Activated CD8-positive, alpha-beta T cell treated with anti-CD3 and anti-CD28 coated beads, Interleukin-2, amount 10 ng/mL, durations not matched to agents 7 days and 5 days (primary cell): ENCODE data around the gene HABP4. TPM values are rescaled to one million over a fixed set of nuclear protein-coding genes. Genes with fewer than 3 reads are reported as not detected.

Experiments
- ATAC-seq: fragments of 150-1000 bp; cut with Tn5 transposase; one replicate; pipeline ENCODE4 v1.10.0; 2021; ENCODE audit warnings: moderate library complexity
- CTCF ChIA-PET: fragments of 350-600 bp; sonication (Branson Sonifier 250); formaldehyde crosslinking; loops from one replicate; lab custom pipeline; 2021; ENCODE audit warnings: antibody characterized with exemption; lab: Charles Lee
- POLR2A ChIA-PET: fragments of 350-600 bp; sonication (Branson Sonifier 250); formaldehyde crosslinking; loops from one replicate; lab custom pipeline; 2021; ENCODE audit warnings: antibody characterized with exemption; lab: Charles Lee
- DNase-seq: peaks from one replicate; pipeline ENCODE4 v3.0.0-alpha.2; 2020
- H3K27ac Mint-ChIP-seq: one replicate; pipeline ENCODE4 v1.8.0; 2021; ENCODE audit warnings: mild to moderate bottlenecking, mixed read lengths
- H3K27me3 Mint-ChIP-seq: one replicate; pipeline ENCODE4 v1.8.0; 2021; ENCODE audit warnings: low read depth, mixed read lengths
- H3K36me3 Mint-ChIP-seq: one replicate; pipeline ENCODE4 v1.8.0; 2021; ENCODE audit warnings: low read depth, mixed read lengths
- H3K4me1 Mint-ChIP-seq: one replicate; pipeline ENCODE4 v1.8.0; 2021; ENCODE audit warnings: low read depth, mixed read lengths
- H3K4me3 Mint-ChIP-seq: one replicate; pipeline ENCODE4 v1.8.0; 2021; ENCODE audit warnings: mild to moderate bottlenecking, mixed read lengths
- H3K9me3 Mint-ChIP-seq: one replicate; pipeline ENCODE4 v1.8.0; 2022; ENCODE audit warnings: mixed read lengths; ENCODE audit not compliant: insufficient read depth
- total RNA-seq, 2 experiments: library from RNA; stranded (reverse); gene quantifications; one replicate each; pipeline ENCODE4 v1.2.3, GENCODE V29; 2021

Gene HABP4
- total RNA-seq, 2 experiments from 2014 or later, result 4.1 to 5.0 TPM

- POLR2A ChIA-PET, result no interaction called here
- no peak for DNase-seq
- H3K9me3 Mint-ChIP-seq, result no peaks in the 10 kb centered on the region
- no peak for ATAC-seq
- peaks cover 4% of the 10 kb centered on the region for H3K36me3 Mint-ChIP-seq
- CTCF ChIA-PET, result no interaction called here
- no peaks in the 10 kb centered on the region for H3K27me3 Mint-ChIP-seq
- H3K4me1 Mint-ChIP-seq, result peaks cover 9% of the 10 kb centered on the region
- no peak overlapping the region for H3K4me3 Mint-ChIP-seq
- H3K27ac Mint-ChIP-seq, result no peak overlapping the region
These were observed 43.1 kb downstream of the HABP4 start for GRCh38 chr9:96492993-96493531.

- ATAC-seq (no peak), DNase-seq (no peak)
- Mint-ChIP-seq H3K4me3 (no peak overlapping the region), H3K27ac (no peak overlapping the region), H3K4me1 (peaks cover 9% of the 10 kb centered on the region), H3K27me3 (no peaks in the 10 kb centered on the region), H3K9me3 (no peaks in the 10 kb centered on the region), H3K36me3 (peaks cover 4% of the 10 kb centered on the region)
- ChIA-PET CTCF (no interaction called here), POLR2A (no interaction called here)
These were observed 43.8 kb downstream of the HABP4 start for GRCh38 chr9:96493757-96494156.

GRCh38 chr9:96494215-96494800, 44.3 kb downstream of the HABP4 start:
- no peak for ATAC-seq
- Mint-ChIP-seq H3K9me3 (no peaks in the 10 kb centered on the region), H3K4me1 (peaks cover 9% of the 10 kb centered on the region), H3K4me3 (no peak overlapping the region), H3K27ac (no peak overlapping the region), H3K36me3 (peaks cover 4% of the 10 kb centered on the region), H3K27me3 (no peaks in the 10 kb centered on the region)
- POLR2A ChIA-PET, result no interaction called here
- CTCF ChIA-PET, result no interaction called here
- DNase-seq, result no peak

- Mint-ChIP-seq H3K27ac (peak overlapping the region; percentile 52), H3K4me3 (no peak overlapping the region), H3K27me3 (no peaks in the 10 kb centered on the region), H3K9me3 (no peaks in the 10 kb centered on the region), H3K4me1 (peaks cover 9% of the 10 kb centered on the region), H3K36me3 (peaks cover 4% of the 10 kb centered on the region)
- no peak for DNase-seq
- POLR2A ChIA-PET, result no interaction called here
- no peak for ATAC-seq
- CTCF ChIA-PET, result interaction anchor here (1.0 kb wide), 1 partner anchor 42 kb away, joined by 3 read pairs; no protein-coding TSS in a partner anchor
These were observed 45.4 kb downstream of the HABP4 start for GRCh38 chr9:96495341-96495740.

- DNase-seq (no peak), ATAC-seq (no peak)
- H3K36me3 Mint-ChIP-seq, result no peaks in the 10 kb centered on the region
- ChIA-PET CTCF (no interaction called here), POLR2A (no interaction called here)
- no peak overlapping the region for H3K27ac Mint-ChIP-seq
- no peak overlapping the region for H3K4me3 Mint-ChIP-seq
- H3K27me3 Mint-ChIP-seq, result no peaks in the 10 kb centered on the region
- peaks cover 3% of the 10 kb centered on the region for H3K4me1 Mint-ChIP-seq
- no peaks in the 10 kb centered on the region for H3K9me3 Mint-ChIP-seq
These were observed 46.6 kb downstream of the HABP4 start for GRCh38 chr9:96496368-96497116.

- H3K27me3 Mint-ChIP-seq, result no peaks in the 10 kb centered on the region
- DNase-seq, result no peak
- POLR2A ChIA-PET, result no interaction called here
- H3K9me3 Mint-ChIP-seq, result no peaks in the 10 kb centered on the region
- H3K4me1 Mint-ChIP-seq, result no peaks in the 10 kb centered on the region
- no peaks in the 10 kb centered on the region for H3K36me3 Mint-ChIP-seq
- CTCF ChIA-PET, result no interaction called here
- H3K27ac Mint-ChIP-seq, result no peak overlapping the region
- ATAC-seq, result no peak
- H3K4me3 Mint-ChIP-seq, result no peak overlapping the region
These were observed 47.1 kb downstream of the HABP4 start for GRCh38 chr9:96497117-96497399.

GRCh38 chr9:96498796-96499195, 48.8 kb downstream of the HABP4 start:
- ChIA-PET CTCF (interaction anchor here (1.5 kb wide), 1 partner anchor 16 kb away, joined by 4 read pairs; no protein-coding TSS in a partner anchor), POLR2A (no interaction called here)
- no peak overlapping the region for H3K27ac Mint-ChIP-seq

GRCh38 chr9:96499257-96499656, 49.3 kb downstream of the HABP4 start:
- ChIA-PET CTCF (no interaction called here), POLR2A (no interaction called here)
- ATAC-seq (no peak), DNase-seq (no peak)
- no peak overlapping the region for H3K4me3 Mint-ChIP-seq
- H3K9me3 Mint-ChIP-seq, result no peaks in the 10 kb centered on the region
- H3K27ac Mint-ChIP-seq, result no peak overlapping the region
- no peaks in the 10 kb centered on the region for H3K36me3 Mint-ChIP-seq
- no peaks in the 10 kb centered on the region for H3K27me3 Mint-ChIP-seq
- H3K4me1 Mint-ChIP-seq, result no peaks in the 10 kb centered on the region

More at GRCh38 chr9:96498796-96499195, 48.8 kb downstream of the HABP4 start:
- Mint-ChIP-seq H3K4me1 (no peaks in the 10 kb centered on the region), H3K36me3 (no peaks in the 10 kb centered on the region), H3K9me3 (no peaks in the 10 kb centered on the region), H3K27me3 (no peaks in the 10 kb centered on the region), H3K4me3 (no peak overlapping the region)
- no peak for DNase-seq
- no peak for ATAC-seq

GRCh38 chr9:96500696-96501632, 51.0 kb downstream of the HABP4 start:
- Mint-ChIP-seq H3K4me3 (no peak overlapping the region), H3K4me1 (no peaks in the 10 kb centered on the region), H3K27ac (no peak overlapping the region), H3K36me3 (no peaks in the 10 kb centered on the region), H3K27me3 (no peaks in the 10 kb centered on the region), H3K9me3 (no peaks in the 10 kb centered on the region)
- POLR2A ChIA-PET, result no interaction called here
- no peak for DNase-seq
- CTCF ChIA-PET, result no interaction called here
- no peak for ATAC-seq

- no peak overlapping the region for H3K4me3 Mint-ChIP-seq
- DNase-seq (no peak), ATAC-seq (no peak)
- H3K36me3 Mint-ChIP-seq, result no peaks in the 10 kb centered on the region
- no peaks in the 10 kb centered on the region for H3K27me3 Mint-ChIP-seq
- H3K9me3 Mint-ChIP-seq, result no peaks in the 10 kb centered on the region
- H3K4me1 Mint-ChIP-seq, result no peaks in the 10 kb centered on the region
- POLR2A ChIA-PET, result no interaction called here
- CTCF ChIA-PET, result no interaction called here
- no peak overlapping the region for H3K27ac Mint-ChIP-seq
These were observed 51.9 kb downstream of the HABP4 start for GRCh38 chr9:96501633-96502538.
